ENCODE data around the gene ORC5.

The ORC5 gene

DNA sequence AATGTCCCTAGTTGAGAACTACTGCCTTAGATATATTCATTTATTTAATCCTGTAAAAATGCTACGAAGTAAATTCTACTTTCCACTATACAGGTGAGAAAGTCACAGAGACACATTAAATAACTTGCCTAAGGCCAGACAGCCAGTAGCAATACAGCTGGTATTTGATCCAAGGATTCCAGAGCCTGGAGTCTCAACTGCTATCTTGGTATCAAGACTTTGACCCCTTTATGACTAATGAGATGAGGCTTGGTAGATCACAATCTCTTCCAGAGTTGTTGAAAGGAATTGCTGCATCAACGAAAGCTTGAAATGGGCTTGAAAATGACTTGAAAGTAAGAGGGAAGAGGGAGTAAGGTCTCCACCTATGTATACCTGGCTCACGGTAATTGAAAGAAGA lies 83.3 kb downstream of the ORC5 start:
- DNase-seq = no peak

DNA sequence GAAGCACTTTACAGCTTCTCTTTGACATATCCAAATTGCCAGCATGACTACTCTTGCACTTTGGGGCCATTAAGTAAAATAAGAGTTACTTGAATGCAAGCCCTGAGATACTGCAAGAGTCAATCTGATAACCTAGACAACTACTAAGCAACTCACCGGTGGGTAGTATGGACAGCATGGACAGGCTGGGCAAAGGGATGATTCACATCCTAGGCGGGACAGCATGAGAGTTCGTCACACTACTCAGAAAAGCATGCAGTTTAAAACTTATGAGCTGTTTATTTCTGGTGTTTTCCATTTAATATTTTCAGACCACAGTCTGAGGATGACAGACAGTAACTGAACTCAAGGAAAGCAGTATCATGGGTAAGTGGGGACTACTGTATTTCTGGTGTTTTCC lies 84.0 kb downstream of the ORC5 start:
- DNase-seq = peak; percentile 12

DNA sequence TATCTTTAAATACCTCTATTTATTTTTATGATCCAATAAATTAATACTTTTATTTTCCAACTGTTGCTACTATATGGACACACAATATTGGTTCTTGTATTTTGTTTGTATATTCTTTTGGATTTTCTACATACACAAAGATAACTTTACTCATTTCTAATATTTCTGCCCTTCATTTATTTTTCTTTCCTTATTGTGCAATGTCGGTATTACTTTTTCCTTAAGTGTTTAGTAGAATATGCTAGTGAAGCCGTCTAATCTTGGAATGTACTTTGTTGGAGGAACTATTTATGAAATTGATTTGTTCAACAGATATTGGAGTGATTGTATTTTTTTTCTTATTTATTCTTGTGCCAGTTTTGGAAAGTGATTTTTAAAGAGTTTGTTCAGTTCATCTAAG lies 94.0 kb downstream of the ORC5 start:
- no peak for DNase-seq

DNA sequence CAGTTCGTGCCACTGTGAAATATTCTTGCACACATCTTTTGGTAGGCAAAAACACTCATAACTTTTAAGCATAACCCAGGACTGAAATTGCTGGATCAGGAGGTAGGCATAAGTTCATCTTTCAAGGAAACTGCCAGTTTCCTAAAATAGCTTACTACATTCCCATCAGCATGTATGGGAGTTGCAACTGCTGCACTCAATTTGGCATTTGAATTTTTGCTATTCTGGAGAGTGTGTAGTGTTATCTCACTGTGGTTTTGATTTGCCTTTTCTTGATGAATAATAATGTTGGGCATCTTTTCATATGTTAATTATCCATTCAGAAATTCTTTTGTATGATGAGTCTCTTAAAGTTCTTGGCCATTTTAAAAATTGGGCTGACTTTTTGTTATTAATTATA lies 95.2 kb downstream of the ORC5 start:
- DNase-seq = no peak

DNA sequence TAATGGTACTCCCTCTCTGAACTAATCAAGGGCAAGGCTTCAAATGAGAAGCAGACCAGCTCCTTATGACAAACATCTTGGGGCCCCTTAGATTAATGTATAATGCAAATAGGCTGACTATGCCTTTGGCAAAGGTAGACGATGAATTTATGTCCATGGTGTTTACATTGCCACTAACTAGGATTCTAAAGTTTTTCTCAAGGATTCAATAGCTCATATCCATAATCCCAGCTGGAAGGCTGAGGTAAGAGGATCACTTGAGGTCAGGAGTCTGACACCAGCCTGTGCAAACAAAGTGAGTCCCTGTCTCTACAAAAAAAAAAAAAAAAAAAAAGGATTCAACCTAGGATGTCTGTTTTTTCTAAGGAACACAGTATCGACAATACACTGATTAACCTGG lies 96.5 kb downstream of the ORC5 start:
- DNase-seq = no peak

DNA sequence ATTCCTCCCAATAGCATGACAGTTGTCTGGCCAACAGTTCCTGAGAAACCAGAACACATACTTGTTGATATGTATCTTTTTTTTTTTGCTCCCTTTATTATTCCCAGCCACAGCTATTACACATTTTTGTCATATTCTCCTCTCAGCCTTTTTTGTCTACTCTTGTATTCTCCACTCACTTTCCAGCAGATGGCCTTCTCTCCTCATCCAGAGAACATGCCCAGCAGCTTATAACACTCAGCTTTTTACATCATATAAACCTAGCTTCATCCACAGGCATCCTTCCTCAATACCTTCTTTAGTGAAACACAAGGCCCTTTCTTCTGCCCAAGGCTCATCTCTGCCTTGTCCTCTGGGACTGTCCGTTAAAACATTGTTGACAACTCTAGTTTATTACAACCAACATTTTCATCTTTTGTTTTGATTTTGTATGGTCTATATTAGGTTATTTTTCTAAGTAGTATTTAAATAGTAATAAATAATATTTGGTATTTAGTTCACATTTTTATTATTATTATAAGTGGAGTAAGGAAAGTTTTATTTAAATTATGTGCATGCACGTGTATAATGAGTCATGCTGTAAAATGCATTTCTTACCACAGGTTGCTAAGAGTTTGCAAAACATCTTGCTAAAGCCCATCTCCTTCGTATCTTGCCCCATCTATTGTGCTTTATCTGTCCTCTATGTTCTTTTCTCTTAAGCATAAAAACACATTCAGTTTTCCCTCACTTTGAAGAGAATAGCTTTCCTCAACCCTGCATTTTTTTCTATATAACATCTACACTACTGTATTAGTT lies 101.5 kb downstream of the ORC5 start:
- no peak for DNase-seq

DNA sequence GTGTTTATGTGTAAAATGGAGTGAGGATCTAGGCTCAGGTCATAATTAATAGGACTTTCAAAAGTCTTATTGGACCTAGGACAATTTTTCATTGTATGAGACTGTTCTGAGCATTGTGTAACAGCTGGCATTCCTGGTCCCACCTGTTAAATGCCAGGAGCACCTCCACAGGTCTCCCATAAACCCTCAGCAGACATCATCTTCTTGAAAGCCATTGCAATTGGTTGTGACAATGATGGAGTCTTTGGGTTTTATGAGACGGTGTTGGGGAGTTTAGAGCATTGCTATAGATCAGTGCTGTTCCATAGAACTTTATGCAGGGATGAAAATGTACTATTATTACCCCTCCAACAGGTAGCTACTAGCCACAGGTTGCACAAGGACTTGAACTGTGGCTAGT lies 108.9 kb downstream of the ORC5 start:
- no peak for DNase-seq

DNA sequence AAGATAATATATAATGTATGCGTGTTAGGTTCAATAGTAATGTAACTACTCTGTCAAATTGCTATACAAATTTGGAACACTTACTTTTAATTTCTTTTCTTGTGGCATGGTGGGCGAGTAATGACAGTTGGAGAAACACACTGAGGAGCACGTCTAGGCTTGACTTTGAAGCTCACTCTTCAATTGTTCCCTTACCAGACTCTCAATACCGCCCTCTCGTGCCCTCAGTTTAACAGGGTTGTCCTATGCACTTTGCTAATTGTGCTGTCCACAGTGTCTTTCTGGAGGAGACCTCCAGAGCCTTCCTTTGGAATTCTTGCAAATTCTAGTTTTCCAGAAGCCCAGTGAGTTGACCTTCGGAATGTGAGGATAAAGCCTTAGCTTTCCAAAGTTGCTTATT lies 111.1 kb downstream of the ORC5 start:
- no peak for DNase-seq

DNA sequence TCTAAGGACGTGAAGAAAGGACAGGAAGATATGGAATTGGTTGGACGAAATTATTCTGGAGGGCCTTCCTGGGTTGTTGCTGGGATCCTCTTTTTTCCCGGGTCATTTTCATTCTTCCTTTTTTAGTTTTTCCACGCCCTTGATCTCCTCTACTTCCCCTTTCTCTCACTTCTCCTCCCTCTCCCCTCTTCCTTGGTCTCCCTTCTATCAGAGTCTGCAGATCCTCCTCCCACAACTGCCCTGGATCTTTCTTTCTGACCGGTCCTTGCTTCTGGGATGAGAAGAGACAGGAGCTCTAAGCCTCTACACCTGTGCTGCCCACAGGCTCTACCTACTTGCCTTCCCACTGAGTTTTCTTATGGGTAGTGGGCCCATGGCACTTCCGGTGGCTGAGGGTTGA lies 114.7 kb downstream of the ORC5 start:
- no peak for DNase-seq

DNA sequence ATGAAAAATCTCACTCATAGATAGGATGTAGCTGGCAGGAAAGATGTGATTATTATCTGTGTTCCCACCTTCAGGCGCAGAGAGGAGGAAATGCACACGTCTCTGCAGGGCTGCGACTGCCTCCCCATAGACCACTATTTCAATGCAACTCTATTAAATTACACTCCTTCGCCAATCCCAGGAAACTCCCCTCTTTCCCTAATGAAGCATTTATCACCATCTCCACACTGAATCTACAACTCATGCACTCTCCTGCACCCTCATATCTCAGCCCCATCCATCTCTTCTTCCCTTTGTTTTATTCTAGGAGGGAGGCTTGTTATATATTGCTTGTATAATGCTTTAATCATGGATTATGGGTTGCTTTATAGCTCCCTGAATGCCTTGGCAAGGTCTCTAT lies 116.6 kb downstream of the ORC5 start:
- no peak for DNase-seq

DNA sequence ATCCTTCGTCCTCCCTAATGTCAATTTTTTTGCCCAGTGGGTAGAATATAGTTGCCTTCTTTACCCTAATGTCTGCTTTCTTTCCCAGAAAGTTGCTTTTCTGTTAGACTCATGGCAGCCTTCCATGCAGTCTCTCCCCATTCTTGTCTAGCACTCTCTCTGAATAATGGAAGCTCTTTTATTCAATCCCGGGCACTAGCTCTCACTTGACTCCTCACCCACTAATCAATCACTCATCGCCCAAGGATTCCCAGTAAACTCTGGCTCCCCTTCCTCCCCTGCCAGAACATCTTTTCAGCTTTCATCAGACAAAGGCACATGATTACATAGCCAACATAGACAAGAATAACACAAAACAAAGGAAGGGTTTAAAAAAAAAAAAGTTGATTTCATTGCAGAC lies 118.2 kb downstream of the ORC5 start:
- DNase-seq = no peak

DNA sequence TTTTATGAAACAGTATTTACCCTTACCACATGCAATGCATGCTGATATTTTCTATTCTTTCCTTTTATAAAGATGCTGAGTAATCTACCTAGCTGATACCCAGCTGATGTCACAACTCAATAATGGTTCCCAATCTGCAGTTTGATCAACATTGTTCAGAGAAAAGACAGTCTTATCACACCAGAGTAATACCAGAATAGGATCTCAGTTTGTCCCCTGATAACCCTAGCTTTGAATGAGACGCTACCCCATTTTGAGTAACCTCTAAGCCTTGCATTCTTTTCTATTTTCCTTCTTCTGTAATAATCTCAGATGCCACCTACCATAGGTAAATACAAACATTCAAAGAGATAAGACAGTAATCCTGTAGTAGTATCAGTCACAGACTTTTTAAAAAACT lies 118.8 kb downstream of the ORC5 start:
- DNase-seq = no peak
